Endodermal cell (in vitro differentiated cells): ENCODE results near the gene OPA1. TPM values are rescaled to one million over a fixed set of nuclear protein-coding genes. Genes with fewer than 3 reads are reported as not detected.
A peak's percentile ranks its signal among the peaks of the same experiment; 100 is the strongest.

Source experiments
- DNase-seq: peaks from one replicate; pipeline ENCODE4 v3.0.0-alpha.2; 2017
- H3K27ac ChIP-seq: 2 replicates; pipeline ENCODE4 v1.5.1; 2013; ENCODE audit warnings: mild to moderate bottlenecking, low read depth, low read length, moderate library complexity
- H3K27me3 ChIP-seq: 2 replicates; pipeline ENCODE4 v1.6.1; 2013; ENCODE audit warnings: mild to moderate bottlenecking, low read length, moderate library complexity; ENCODE audit not compliant: insufficient read depth, control insufficient read depth, poor library complexity, severe bottlenecking
- H3K36me3 ChIP-seq: 2 replicates; pipeline ENCODE4 v1.7.0; 2013; ENCODE audit warnings: mild to moderate bottlenecking, low read length, moderate library complexity; ENCODE audit not compliant: control insufficient read depth, insufficient read depth
- H3K4me1 ChIP-seq: one replicate; pipeline ENCODE4 v1.7.0; 2013; ENCODE audit warnings: low read length; ENCODE audit not compliant: control insufficient read depth, insufficient read depth
- H3K4me3 ChIP-seq: 2 replicates; pipeline ENCODE4 v1.5.1; 2013; ENCODE audit warnings: mild to moderate bottlenecking, low read length, moderate library complexity
- H3K9ac ChIP-seq: 2 replicates; pipeline ENCODE4 v1.6.1; 2013; ENCODE audit warnings: mild to moderate bottlenecking, low read length, moderate library complexity; ENCODE audit not compliant: poor library complexity, severe bottlenecking; ENCODE audit errors: extremely low read depth
- H3K9me3 ChIP-seq: 2 replicates; pipeline ENCODE4 v1.6.1; 2013; ENCODE audit warnings: mild to moderate bottlenecking, low read length, moderate library complexity; ENCODE audit not compliant: control insufficient read depth
- H3K27ac Mint-ChIP-seq: 2 replicates; pipeline ENCODE4 v1.8.0; 2020; ENCODE audit warnings: mixed read lengths
- H3K27me3 Mint-ChIP-seq: 2 replicates; pipeline ENCODE4 v1.8.0; 2021; ENCODE audit warnings: mild to moderate bottlenecking, mixed read lengths; ENCODE audit not compliant: insufficient read depth
- H3K36me3 Mint-ChIP-seq: 2 replicates; pipeline ENCODE4 v1.8.0; 2020; ENCODE audit warnings: low read depth, mixed read lengths
- H3K4me1 Mint-ChIP-seq: 2 replicates; pipeline ENCODE4 v1.8.0; 2020; ENCODE audit warnings: mixed read lengths
- H3K4me3 Mint-ChIP-seq: 2 replicates; pipeline ENCODE4 v1.8.0; 2020; ENCODE audit warnings: mild to moderate bottlenecking, moderate library complexity, mixed read lengths
- H3K9me3 Mint-ChIP-seq: 2 replicates; pipeline ENCODE4 v1.8.0; 2020; ENCODE audit warnings: mild to moderate bottlenecking, mixed read lengths
- WGBS, 2 experiments: methylation state at CpG; one replicate each; pipeline versions ENCODE4 v1.1.5 to v1.1.7; 2013; ENCODE audit warnings: missing lambda C conversion rate in 2 of 2, mixed read lengths in 1 of 2; ENCODE audit not compliant: insufficient coverage in 1 of 2, insufficient read length in 1 of 2; 5-methylcytosine and 5-hydroxymethylcytosine counted together
- total RNA-seq, 2 donors: library from RNA; stranded (reverse); fragmentation: NEBNext Ultra II Directional in 1 of 2; extraction: Animal tissue kit (Norgen Biotek cat#: 25700) in 1 of 2; gene quantifications; 2 replicates in 1 of 2; 3 replicates in 1 of 2; pipeline ENCODE4 v1.2.1, GENCODE V29; 2021
- TF ChIP-seq, protein P1 (sequence below): fragments of 200-600 bp; sonication (generic); conservative IDR thresholded peaks from 2 replicates; pipeline ENCODE4 v1.5.0; 2021; ENCODE audit warnings: antibody characterized with exemption, mild to moderate bottlenecking

Gene OPA1
- total RNA-seq, 2 donors from 2014 or later = 61.5 to 69.4 TPM

DNA sequence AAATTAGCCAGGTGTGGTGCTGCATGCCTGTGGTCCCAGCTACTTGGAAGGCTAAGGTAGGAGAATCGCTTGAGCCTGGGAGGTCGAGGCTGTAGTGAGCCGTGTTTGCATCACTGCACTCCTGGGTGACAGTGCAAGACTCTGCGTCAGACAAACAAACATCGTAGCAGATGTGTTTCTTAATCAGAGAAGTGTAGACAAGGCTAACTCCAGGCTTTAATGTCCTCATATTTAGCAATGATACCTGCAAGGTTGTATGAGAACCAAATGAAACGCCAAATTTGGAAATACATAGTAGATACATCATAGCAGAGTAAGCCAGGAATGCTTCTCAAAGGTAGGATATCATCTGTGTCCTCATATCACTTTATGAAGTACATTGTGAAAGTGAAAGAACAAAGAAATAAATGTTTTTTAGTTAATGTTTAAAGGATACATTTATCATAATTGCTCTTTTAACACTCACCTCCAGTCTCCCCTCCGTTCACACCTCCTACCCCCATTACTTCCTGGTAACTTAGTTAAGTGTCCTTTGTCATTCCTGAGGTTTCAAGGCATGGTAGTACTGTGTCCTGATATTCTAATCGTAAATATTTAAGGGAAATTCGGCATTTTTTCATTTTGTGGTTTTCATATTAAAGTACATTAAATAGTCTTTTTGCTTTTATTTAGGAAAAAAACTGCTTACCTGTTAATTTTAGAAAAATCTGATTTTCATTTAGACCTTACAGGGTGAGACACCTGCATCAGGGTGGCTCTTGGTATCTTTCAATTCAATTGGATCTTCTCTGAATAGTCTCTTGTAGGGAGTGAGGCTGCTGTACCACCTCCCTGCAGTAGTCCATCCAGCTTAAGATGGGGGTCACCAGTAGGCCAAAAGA is 96.1 kb downstream of the OPA1 start:
- Mint-ChIP-seq H3K36me3 (peaks cover 14% of the 10 kb centered on the region), H3K27me3 (no peaks in the 10 kb centered on the region), H3K4me3 (no peak overlapping the region), H3K9me3 (no peaks in the 10 kb centered on the region), H3K4me1 (peaks cover 7% of the 10 kb centered on the region), H3K27ac (peak overlapping the region; percentile 50)
- WGBS, 2 experiments = 97 to 100% methylated on average over 6 to 9 of the region's 9 CpGs
- H3K27ac ChIP-seq = no peak overlapping the region
- TF ChIP-seq, protein P1, sequence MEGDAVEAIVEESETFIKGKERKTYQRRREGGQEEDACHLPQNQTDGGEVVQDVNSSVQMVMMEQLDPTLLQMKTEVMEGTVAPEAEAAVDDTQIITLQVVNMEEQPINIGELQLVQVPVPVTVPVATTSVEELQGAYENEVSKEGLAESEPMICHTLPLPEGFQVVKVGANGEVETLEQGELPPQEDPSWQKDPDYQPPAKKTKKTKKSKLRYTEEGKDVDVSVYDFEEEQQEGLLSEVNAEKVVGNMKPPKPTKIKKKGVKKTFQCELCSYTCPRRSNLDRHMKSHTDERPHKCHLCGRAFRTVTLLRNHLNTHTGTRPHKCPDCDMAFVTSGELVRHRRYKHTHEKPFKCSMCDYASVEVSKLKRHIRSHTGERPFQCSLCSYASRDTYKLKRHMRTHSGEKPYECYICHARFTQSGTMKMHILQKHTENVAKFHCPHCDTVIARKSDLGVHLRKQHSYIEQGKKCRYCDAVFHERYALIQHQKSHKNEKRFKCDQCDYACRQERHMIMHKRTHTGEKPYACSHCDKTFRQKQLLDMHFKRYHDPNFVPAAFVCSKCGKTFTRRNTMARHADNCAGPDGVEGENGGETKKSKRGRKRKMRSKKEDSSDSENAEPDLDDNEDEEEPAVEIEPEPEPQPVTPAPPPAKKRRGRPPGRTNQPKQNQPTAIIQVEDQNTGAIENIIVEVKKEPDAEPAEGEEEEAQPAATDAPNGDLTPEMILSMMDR = no peak
- peaks cover 27% of the 10 kb centered on the region for H3K36me3 ChIP-seq
- no peak for DNase-seq
- no peak overlapping the region for H3K4me3 ChIP-seq
- no peaks in the 10 kb centered on the region for H3K27me3 ChIP-seq
- H3K9me3 ChIP-seq = no peaks in the 10 kb centered on the region
- H3K4me1 ChIP-seq = no peaks in the 10 kb centered on the region
- H3K9ac ChIP-seq = no peak overlapping the region

DNA sequence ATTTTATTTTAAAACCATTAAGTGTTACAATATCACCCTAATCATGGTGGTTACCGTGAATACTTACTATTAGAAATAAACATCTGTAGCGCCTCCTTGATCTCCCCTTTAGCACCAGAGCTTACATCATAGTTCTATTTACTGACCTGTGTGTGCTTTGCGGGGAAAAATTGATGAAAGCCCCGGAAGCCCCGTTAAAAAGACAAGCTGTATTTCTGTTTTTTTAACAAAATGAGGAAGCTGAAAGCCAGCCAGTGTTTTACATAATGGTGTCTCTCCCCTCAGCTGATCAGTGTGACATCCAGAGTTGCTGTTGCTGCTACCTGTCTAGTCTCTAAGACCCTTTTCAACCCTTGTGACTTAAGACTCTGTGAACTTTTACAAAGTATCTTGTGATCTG is 100.8 kb downstream of the OPA1 start:
- WGBS, 2 experiments = 96 to 97% methylated on average over 5 of the region's 5 CpGs
- H3K27me3 Mint-ChIP-seq = no peaks in the 10 kb centered on the region
- peaks cover 20% of the 10 kb centered on the region for H3K36me3 Mint-ChIP-seq
- H3K4me1 Mint-ChIP-seq = no peaks in the 10 kb centered on the region
- H3K4me3 Mint-ChIP-seq = no peak overlapping the region
- Histone ChIP-seq H3K27ac (no peak overlapping the region), H3K9ac (no peak overlapping the region), H3K27me3 (no peaks in the 10 kb centered on the region), H3K4me1 (no peaks in the 10 kb centered on the region), H3K9me3 (no peaks in the 10 kb centered on the region), H3K4me3 (no peak overlapping the region), H3K36me3 (peaks cover 56% of the 10 kb centered on the region)
- no peak for DNase-seq
- no peak overlapping the region for H3K27ac Mint-ChIP-seq
- TF ChIP-seq, protein P1 = no peak
- no peaks in the 10 kb centered on the region for H3K9me3 Mint-ChIP-seq

DNA sequence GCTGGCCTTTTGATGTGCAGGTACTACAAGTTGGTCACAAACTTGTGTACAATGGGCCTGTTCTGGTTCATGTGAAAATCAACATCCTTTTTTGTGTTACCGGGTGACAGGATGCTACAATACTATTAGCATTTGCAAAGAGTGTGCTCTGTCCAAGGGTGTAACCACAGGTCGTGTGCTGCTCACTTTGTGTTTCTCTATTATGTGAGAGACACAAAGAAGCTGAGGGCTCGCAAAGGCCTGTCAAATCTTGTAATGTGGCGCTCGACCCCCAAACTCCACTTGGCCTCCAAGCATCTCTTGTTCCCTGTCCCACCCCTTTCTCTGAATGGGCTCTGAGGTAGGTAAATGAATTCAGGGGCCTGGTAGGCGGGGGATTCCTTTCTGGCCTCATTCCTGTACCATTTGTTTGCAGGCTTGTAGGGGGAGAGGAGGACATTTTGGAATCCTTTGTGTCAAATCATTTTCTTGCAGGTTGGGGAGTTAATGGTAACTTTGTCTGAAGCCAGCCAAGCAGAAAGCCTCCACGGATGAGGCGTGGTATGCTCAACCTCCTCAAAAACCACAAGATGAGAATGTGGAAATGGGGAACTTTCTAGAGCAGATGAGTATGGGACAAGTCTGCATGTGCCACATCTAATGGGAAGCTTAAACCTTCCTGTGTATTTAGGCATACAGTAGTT is 109.1 kb downstream of the OPA1 start:
- H3K27me3 ChIP-seq = no peaks in the 10 kb centered on the region
- TF ChIP-seq, protein P1 = no peak
- no peak overlapping the region for H3K4me3 Mint-ChIP-seq
- no peaks in the 10 kb centered on the region for H3K9me3 ChIP-seq
- no peak overlapping the region for H3K27ac ChIP-seq
- peaks cover 9% of the 10 kb centered on the region for H3K36me3 Mint-ChIP-seq
- peaks cover 4% of the 10 kb centered on the region for H3K4me1 Mint-ChIP-seq
- H3K27me3 Mint-ChIP-seq = no peaks in the 10 kb centered on the region
- no peak overlapping the region for H3K4me3 ChIP-seq
- H3K4me1 ChIP-seq = no peaks in the 10 kb centered on the region
- no peak for DNase-seq
- H3K9ac ChIP-seq = no peak overlapping the region
- 80 to 87% methylated on average over 6 to 8 of the region's 8 CpGs for WGBS, 2 experiments
- peaks cover 6% of the 10 kb centered on the region for H3K36me3 ChIP-seq
- H3K27ac Mint-ChIP-seq = no peak overlapping the region
- H3K9me3 Mint-ChIP-seq = no peaks in the 10 kb centered on the region
